Stimulated activated CD8-positive, alpha-beta memory T cell treated with anti-CD3 and anti-CD28 coated beads, Interleukin-7, amount 100 ng/mL, for 24 hours (primary cell): Measurements from ENCODE around the gene TBXA2R.
"Not testable (repeated sequence)": the region's sequence is repeated elsewhere in the genome, so short reads cannot be mapped to it uniquely, and the experiment has no call there.

Source experiments
- DNase-seq: peaks from one replicate; pipeline ENCODE4 v3.0.0-alpha.2; 2020; ENCODE audit warnings: low read depth

Gene TBXA2R

DNA sequence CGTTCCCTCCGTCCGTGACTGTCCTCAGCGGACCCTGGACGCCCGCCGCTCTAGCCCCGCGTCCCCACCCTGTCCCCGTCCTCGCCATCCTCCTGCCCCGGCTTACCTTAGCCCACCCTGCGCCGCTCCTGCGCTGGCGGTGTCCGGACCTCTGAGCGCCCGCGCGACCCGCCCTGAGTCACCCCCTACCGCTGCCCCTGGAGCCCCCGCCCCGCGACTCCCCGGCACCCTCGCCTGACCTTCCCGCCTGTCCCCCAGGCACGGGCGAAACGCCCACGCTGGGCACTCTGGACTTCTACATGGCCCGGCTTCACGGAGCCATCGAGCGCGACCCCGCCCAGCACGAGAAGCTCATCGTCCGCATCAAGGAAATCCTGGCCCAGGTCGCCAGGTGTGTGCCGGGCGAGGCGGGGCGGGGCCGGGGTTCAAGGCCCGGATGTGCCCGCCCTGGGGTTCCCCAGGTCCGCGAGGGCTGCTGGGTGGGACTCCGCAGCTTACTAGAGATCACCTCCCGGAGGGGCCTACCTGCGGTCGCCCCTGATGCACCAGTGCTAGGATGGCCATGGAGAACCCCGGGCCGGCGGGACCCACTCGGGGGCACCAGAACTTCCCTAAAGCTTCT, 28.8 kb downstream of the TBXA2R start:
- DNase-seq = no peak

DNA sequence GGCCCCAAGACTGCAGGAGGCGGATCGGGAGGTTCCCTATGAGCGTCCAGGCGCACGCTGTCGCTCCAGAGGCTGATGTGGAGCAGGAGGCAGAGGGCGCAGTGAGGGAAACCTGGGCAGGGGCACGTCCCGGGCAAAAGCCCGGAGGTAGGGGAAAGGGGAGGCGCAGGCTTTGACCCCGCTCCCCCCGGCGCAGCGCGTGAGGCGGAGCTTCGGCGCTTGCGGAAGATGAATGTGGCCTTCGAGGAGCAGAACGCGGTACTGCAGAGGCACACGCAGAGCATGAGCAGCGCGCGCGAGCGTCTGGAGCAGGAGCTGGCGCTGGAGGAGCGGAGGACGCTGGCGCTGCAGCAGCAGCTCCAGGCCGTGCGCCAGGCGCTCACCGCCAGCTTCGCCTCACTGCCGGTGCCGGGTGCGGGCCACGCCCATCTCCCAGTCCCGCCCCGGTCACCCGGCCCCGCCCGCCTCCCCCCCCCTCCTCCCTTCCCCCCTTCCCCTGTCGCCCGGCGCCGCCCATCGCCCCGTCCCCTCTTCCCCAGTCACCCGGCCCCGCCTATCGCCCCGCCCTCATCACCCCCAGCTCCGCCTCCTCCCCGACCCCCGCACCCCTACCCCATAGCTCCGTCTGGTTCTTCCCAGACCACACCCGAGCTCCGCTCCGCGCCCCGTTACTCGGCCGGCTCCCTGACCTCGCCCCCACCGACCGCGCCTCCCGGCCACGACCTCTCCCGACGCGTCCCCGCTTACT, 29.8 kb downstream of the TBXA2R start:
- DNase-seq = no peak

GRCh38 chr19:3575949-3576673, 30.6 kb downstream of the TBXA2R start:
- no peak for DNase-seq

- no peak for DNase-seq
Observed at GRCh38 chr19:3575260-3575741, 31.4 kb downstream of the TBXA2R start.

- peak; percentile 64 for DNase-seq
Observed at GRCh38 chr19:3573858-3574637, 32.6 kb downstream of the TBXA2R start.

DNA sequence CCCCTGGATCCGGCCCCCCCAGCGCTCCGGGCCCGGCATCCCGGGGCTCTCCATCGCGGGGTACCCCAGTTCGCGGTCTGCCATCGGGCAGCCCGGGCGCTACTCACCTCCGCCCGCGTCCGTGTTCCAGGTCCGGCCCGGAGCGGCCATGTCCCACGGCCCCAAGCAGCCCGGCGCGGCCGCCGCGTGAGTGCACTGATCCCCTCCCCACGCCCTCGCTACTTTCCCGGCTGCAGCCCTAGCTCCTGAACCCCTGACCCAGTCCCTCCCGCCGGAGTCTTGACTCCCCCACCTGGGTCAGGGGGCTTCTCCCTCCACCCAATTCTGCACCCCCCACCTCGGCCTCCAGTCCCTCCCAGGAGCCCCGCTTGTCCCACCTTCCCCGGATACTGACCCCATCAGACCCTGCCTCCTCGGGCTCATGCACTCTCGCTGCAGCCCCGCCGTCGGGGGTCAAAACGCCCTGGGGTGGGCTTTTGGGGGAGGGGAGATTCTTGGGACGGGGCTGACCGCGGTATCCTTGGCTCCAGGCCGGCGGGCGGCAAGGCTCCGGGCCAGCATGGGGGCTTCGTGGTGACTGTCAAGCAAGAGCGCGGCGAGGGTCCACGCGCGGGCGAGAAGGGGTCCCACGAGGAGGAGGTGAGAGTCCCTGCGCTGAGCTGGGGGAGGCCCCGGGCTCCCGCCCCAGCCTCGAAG, 33.4 kb downstream of the TBXA2R start:
- DNase-seq = no peak

GRCh38 chr19:3572855-3573161, 33.9 kb downstream of the TBXA2R start, which contains the start of gene HMG20B:
HMG20B (plus strand) TSS chr19:3572944; CDS start chr19:3573310, 366 bp downstream.
- no peak for DNase-seq

DNA sequence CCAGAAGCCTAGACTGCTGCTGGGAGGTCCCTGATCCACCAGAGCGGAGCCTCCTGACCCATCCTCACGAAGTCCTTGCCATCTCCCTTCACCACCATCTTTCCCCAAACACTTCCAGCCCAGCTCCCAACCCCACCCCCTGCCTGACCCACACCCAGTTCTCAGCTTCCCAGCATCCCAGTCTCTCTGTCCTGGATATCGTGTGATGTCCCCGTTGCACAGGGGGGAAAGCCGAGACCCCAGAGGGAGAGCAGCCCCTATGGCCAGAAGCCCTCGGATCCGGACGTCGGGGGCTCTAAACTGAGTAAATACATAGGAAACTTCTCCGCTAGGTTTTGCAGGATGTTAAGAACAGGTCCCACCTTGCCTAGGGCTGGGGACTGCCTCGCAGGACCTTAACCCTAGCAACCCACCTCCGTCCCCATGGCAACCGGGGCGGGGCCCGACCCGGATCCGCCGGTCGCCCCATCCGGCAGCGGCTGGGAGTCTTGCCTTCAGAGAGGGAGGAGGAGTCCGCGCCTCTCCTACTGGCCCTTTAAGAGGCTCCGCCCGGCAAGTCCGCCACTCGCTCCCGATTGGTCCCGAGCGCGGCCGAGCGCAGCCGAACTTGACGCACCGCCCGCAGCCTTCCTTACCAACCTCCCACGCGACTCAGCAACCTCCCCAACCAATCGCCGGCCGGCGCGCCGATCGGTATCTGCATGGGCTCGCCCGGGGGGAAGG, 34.4 kb downstream of the TBXA2R start:
- peak; percentile 98 for DNase-seq

GRCh38 chr19:3570606-3571011, 36.1 kb downstream of the TBXA2R start:
- DNase-seq = no peak

- not testable (repeated sequence) for DNase-seq
Observed at GRCh38 chr19:3570042-3570441, 36.6 kb downstream of the TBXA2R start.

DNA sequence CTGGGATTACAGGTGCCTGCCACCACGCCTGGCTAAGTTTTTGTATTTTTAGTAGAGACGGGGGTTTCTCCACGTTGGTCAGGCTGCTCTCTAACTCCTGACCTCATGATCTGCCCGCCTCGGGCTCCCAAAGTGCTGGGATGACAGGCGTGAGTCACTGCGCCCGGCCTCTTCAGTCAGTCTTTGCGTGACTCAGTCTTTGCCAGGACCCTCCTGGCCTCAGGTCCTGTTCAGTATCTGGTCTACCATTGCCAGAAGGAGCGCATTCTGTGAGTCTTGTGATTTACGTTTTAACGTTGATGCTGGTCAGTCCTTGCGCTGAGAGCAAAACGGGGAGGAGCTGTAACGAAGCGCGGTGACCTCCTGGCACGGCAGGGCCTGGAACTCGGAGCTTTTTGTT, 41.5 kb downstream of the TBXA2R start:
- no peak for DNase-seq

- DNase-seq = no peak
Observed at GRCh38 chr19:3563709-3564524, 42.8 kb downstream of the TBXA2R start.

DNA sequence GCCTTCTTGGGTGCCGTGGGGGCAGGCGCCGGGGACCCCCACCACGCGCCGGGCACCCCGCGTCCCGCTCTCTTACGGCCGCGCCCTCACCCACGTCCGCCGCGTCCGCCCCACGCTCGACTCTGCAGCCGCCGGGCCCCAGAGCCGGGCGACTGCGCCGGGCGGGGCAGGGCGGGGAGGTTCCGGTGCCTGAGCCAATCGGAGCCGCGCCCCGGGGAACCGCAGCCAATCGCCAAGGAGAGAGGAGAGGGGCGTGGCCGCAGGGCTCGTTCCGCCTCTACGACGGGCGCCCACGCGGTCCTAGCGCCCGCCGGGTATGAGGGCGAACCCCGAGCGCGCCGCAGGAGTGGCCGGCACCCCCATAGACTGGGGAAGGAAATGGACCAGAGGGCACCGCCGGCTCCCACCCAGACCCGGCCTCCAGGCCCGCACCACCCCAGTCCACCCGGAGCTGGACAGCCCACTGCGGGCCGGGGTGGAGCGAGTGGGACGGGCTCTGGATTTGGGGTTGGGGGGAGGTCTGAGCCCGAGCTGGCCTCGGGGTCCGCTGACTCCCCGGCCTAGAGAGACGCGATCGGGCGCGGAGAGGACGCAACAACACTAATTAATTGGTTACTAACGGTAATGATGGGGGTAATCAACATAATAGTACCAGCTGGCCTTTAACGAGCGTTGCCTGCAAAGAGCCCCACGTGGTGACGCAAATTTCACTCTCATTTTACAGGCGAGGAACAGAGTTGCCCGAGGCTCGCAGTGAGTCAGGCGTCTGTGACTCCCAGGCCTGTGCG, 49.0 kb downstream of the TBXA2R start, which contains the start of gene MFSD12:
TSS of gene MFSD12 (minus strand) at position 126 of the 788 bp plus-strand sequence. CDS start 183 bp downstream, outside the sequence.
- peak; percentile 92 for DNase-seq

GRCh38 chr19:3556978-3557460, 49.7 kb downstream of the TBXA2R start:
- peak; percentile 30 for DNase-seq

GRCh38 chr19:3556423-3556977, 50.2 kb downstream of the TBXA2R start:
- DNase-seq = no peak

- DNase-seq = no peak
Observed at GRCh38 chr19:3555653-3556422, 50.8 kb downstream of the TBXA2R start.

DNA sequence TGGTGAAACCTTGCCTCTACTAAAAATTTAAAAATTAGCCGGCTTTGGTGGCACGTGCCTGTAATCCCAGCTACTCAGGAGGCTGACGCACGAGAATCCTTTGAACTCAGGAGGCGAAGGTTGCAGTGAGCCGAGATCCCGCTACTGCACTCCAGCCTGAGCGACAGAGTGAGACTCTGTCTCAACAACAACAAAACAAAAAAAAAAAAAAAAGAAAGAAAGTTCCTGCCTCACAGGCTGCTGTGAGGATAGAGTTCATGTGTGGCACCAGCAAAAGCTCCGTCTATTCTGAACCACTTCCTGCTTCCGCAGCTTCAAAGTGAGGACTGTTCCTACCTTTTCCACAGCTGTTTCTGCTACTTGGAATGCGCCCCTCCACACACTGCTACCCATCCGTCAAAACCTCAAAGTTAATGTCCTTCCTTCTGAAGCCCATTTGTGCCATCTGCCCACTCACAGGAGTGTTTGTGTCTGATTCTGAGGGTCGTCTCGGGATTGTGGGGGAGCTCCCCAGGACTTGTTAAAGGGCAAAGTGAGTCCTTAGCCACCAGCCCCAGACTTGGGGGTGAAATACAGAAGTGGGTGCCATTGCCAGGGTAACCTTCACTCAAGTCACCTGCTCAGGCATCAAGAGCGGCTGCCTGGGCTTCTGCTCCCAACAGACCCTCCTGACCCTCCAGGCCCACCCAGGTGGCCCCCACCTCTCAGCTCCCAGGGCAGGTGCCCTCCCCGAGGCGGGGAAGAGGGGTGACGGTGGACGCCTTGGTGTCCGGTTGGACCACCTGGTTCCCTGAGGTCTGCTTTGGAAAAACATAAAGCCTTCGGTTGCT, 52.2 kb downstream of the TBXA2R start:
- no peak for DNase-seq
